RWPE1 (cell line): Measurements from ENCODE around the gene C2orf15.

Source experiments
- CTCF ChIA-PET: fragments of 350-600 bp; sonication (Branson Sonifier 250); formaldehyde crosslinking; extraction: SDS; loops from one replicate; lab custom pipeline; 2021; lab: Yijun Ruan, JAX
- POLR2A ChIA-PET: fragments of 400-600 bp; formaldehyde crosslinking; extraction: SDS; loops from one replicate; lab custom pipeline; 2020; ENCODE audit warnings: antibody characterized with exemption; ENCODE audit not compliant: low non-redundant PET; lab: Yijun Ruan, JAX
- DNase-seq: peaks from one replicate; pipeline ENCODE4 v3.0.0; 2012; ENCODE audit warnings: low spot score
- H3K27ac ChIP-seq: fragments of 450-650 bp; 2 replicates; pipeline ENCODE4 v1.5.1; 2017
- CTCF ChIP-seq: fragments of 450-650 bp; conservative IDR thresholded peaks from 2 replicates; pipeline ENCODE4 v1.5.1; 2017; ENCODE audit warnings: low read depth, mild to moderate bottlenecking

C2orf15 gene

GRCh38 chr2:99159594-99159993 lies 18.1 kb downstream of the C2orf15 start:
- H3K27ac ChIP-seq = no peak overlapping the region
- TF ChIP-seq CTCF = no peak
- POLR2A ChIA-PET = no interaction called here
- CTCF ChIA-PET = interaction anchor here (0.7 kb wide), 1 partner anchor 206 kb away, joined by 3 read pairs; no protein-coding TSS in a partner anchor
- DNase-seq = no peak

- CTCF ChIA-PET = no interaction called here
- POLR2A ChIA-PET = interaction anchor here (0.7 kb wide), 1 partner anchor 200 kb away, joined by 6 read pairs; no protein-coding TSS in a partner anchor
- no peak for DNase-seq
- no peak overlapping the region for H3K27ac ChIP-seq
- TF ChIP-seq CTCF = no peak
Observed at GRCh38 chr2:99166218-99166617, 24.7 kb downstream of the C2orf15 start.

GRCh38 chr2:99169534-99169933 lies 28.0 kb downstream of the C2orf15 start:
- no peak overlapping the region for H3K27ac ChIP-seq
- no peak for TF ChIP-seq CTCF
- ChIA-PET POLR2A (no interaction called here), CTCF (interaction anchor here (0.6 to 2.6 kb wide), 2 partner anchors 14 to 149 kb away, joined by 3 to 11 read pairs; partner anchors contain the start of genes LIPT1 and TSGA10)
- no peak for DNase-seq

GRCh38 chr2:99171377-99172140 lies 30.1 kb downstream of the C2orf15 start:
- ChIA-PET CTCF (no interaction called here), POLR2A (no interaction called here)
- TF ChIP-seq CTCF = no peak
- no peak overlapping the region for H3K27ac ChIP-seq
- no peak for DNase-seq

GRCh38 chr2:99180755-99181623 lies 39.5 kb downstream of the C2orf15 start, which contains the start of the genes MITD1 and MRPL30:
TSS of gene MITD1 (minus strand) at chr2:99181058. CDS start at chr2:99180981, 77 bp downstream.
TSS of gene MRPL30 (plus strand) at chr2:99181184. CDS start at chr2:99186204, 5,020 bp downstream.
- POLR2A ChIA-PET = interaction anchor here (0.6 to 1.3 kb wide), 2 partner anchors 31 to 155 kb away, joined by 3 read pairs; no protein-coding TSS in a partner anchor
- CTCF ChIA-PET = interaction anchor here (0.6 kb wide), 1 partner anchor 524 kb away, joined by 3 read pairs; no protein-coding TSS in a partner anchor
- H3K27ac ChIP-seq = peak within 1 kb of the TSS; percentile 86
- no peak for TF ChIP-seq CTCF
- DNase-seq = peak; percentile 86

- DNase-seq = no peak
- no peak for TF ChIP-seq CTCF
- peak overlapping the region; percentile 86 for H3K27ac ChIP-seq
- POLR2A ChIA-PET = no interaction called here
- CTCF ChIA-PET = no interaction called here
Observed at GRCh38 chr2:99181624-99182000, 40.1 kb downstream of the C2orf15 start.
